GM12801 (cell line): ENCODE data around the gene DYNLRB1.

Experiments used
- CTCF ChIP-seq: IDR thresholded peaks from one replicate; pipeline ENCODE4 v1.5.1; 2011; ENCODE audit warnings: control low read depth; ENCODE audit not compliant: insufficient read length; ENCODE audit errors: extremely low read depth

The DYNLRB1 gene

DNA sequence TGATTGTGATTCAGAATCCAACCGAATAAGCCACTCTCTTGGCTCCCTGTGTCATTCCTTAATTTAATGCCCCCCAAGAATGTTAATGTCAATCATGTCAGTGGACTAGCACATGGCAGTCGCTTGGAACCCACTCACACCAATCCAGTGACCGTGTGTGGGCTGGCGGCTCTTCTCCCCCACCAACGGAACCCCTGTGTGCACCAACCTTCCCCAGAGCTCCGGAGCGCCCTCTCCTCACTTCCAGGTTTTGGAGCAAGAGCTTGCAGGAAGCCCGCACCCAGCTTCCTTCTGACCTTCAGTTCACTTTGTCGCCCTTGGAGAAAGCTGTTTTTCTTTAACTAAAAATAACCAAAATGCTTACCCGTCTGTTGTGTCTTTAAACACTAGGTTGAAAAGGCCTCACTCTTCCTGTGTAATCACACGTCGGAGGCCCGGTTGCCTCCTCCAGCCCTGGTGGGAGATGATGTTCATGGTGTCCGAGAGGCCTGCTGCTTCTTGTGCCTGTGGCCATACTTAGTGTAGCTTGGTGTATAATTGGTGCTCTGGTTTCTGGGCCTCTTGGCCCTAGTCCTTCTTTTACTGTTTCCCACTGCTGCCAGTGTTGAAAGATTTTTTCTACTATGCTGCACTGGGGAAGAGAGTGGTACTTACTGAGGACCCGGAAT lies 24.5 kb downstream of the DYNLRB1 start:
- no peak for TF ChIP-seq CTCF

GRCh38 chr20:34541264-34541901 lies 25.2 kb downstream of the DYNLRB1 start:
- no peak for TF ChIP-seq CTCF

DNA sequence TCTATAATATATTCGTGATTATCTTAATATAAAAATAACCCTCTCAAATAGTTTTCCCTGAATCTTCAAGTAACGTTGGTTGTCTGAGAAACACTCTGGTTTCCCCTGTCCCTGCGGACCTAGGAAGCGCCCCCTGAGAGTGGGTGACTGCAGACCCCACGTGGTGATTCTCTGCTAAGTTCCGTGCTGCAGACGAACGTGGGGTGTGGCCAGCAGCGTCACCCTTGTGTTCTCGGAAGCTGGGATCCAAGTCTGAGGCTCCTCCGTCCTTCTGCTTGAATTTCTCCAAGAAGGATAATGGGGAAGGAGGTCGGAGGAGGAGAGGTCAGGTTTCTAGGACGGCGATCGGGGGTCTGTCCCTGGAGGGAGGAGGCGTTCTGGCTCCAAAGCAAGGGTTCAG lies 25.7 kb downstream of the DYNLRB1 start:
- TF ChIP-seq CTCF = no peak

- no peak for TF ChIP-seq CTCF
These were observed 26.2 kb downstream of the DYNLRB1 start for GRCh38 chr20:34542439-34542838.

- no peak for TF ChIP-seq CTCF
These were observed 27.3 kb downstream of the DYNLRB1 start for GRCh38 chr20:34543463-34544056.

GRCh38 chr20:34544109-34544796 lies 28.0 kb downstream of the DYNLRB1 start:
- no peak for TF ChIP-seq CTCF

DNA sequence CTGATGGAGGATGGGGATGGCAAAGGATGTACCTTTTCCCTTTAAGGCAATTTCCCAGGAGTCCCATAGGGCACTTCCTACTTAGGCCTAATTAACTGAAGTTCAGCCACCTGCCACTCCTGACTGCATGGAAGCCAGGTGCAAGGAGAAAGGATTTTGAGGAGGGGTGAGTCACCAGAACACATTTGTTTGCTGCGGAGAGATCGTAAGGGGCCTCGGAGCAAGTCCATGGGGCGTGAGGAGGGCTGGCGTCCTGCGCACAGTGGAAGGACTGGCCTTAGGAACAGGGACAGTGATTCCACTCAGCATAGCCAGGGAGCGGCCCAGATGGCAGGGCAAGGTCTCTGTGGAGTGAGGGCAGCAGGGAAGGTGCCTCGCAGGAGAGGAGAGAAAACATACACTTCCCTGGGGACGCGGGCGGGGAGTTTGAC lies 30.5 kb downstream of the DYNLRB1 start:
- TF ChIP-seq CTCF = no peak
